Prostate gland (tissue), 2 donors: Measurements from ENCODE around the gene CIT. TPM values are rescaled to one million over a fixed set of nuclear protein-coding genes. Genes with fewer than 3 reads are reported as not detected.

Experiments used
- DNase-seq: peaks from one replicate; pipeline ENCODE4 v3.0.0-alpha.2; 2019; ENCODE audit warnings: low spot score
- H3K27ac ChIP-seq, 2 donors: fragments of 200-600 bp; sonication (generic); 2 replicates each; pipeline ENCODE4 v1.5.1; 2017 to 2019
- H3K27me3 ChIP-seq: fragments of 200-600 bp; sonication (generic); replicated peaks from 2 replicates; pipeline ENCODE4 v1.5.1; 2019; ENCODE audit not compliant: insufficient read depth
- H3K36me3 ChIP-seq, 2 donors: fragments of 200-600 bp; sonication (generic); 1 replicate in 1 of 2; 2 replicates in 1 of 2; pipeline versions ENCODE4 v1.5.1 to v1.8.1; 2017 to 2019
- H3K4me1 ChIP-seq: fragments of 200-600 bp; sonication (generic); replicated peaks from 2 replicates; pipeline ENCODE4 v1.5.1; 2019
- H3K4me3 ChIP-seq, 2 donors: fragments of 200-600 bp; sonication (generic); 2 replicates each; pipeline ENCODE4 v1.5.1; 2017 to 2019
- H3K9me3 ChIP-seq: fragments of 200-600 bp; sonication (generic); 2 replicates; pipeline ENCODE4 v1.5.1; 2017
- CTCF ChIP-seq, 4 experiments: fragments of 200-600 bp in 2 of 4; fragments of 450-650 bp in 2 of 4; sonication (generic) in 2 of 4; IDR thresholded peaks; 1 replicate in 3 of 4; 2 replicates in 1 of 4; pipeline ENCODE4 v1.5.1; 2016 to 2019; ENCODE audit warnings: antibody characterized with exemption in 4 of 4, mild to moderate bottlenecking in 2 of 4, moderate library complexity in 2 of 4
- POLR2A ChIP-seq: fragments of 450-650 bp; IDR thresholded peaks from one replicate; pipeline ENCODE4 v1.6.1; 2016; ENCODE audit warnings: antibody characterized with exemption, mild to moderate bottlenecking
- POLR2AphosphoS5 ChIP-seq: sonication (generic); formaldehyde crosslinking; IDR thresholded peaks from one replicate; pipeline ENCODE4 v1.6.1; 2017; ENCODE audit warnings: antibody characterized with exemption
- WGBS: methylation state at CpG from one replicate; pipeline ENCODE4 v1.1.5; 2018; 5-methylcytosine and 5-hydroxymethylcytosine counted together
- intact Hi-C: fragments of 100-400 bp; cut with DNase I; formaldehyde crosslinking; loops from one replicate; pipeline ENCODE4 v1.14.2; 2022
- total RNA-seq, 2 donors: library from RNA; depleted of rRNA; stranded (reverse); fragments of >200 nt; gene quantifications; one replicate each; pipeline ENCODE4 v1.1.0, GENCODE V29; 2016

The CIT gene
- total RNA-seq, 2 donors from 2014 or later = 2.6 to 13.1 TPM

GRCh38 chr12:119687879-119688278 is 189.2 kb downstream of the CIT start:
- 96% methylated on average over 9 of the region's 9 CpGs for WGBS
- intact Hi-C loops = no loop called here
- no peak overlapping the region for H3K4me3 ChIP-seq

GRCh38 chr12:119687406-119687805 is 189.7 kb downstream of the CIT start:
- no peak for TF ChIP-seq CTCF (IDR thresholded peaks at IDR 0.05)
- no peak for TF ChIP-seq POLR2A
- no peak for TF ChIP-seq POLR2AphosphoS5
- H3K4me1 ChIP-seq = no peaks in the 10 kb centered on the region
- no peaks in the 10 kb centered on the region for H3K27me3 ChIP-seq
- H3K9me3 ChIP-seq = no peaks in the 10 kb centered on the region
- H3K27ac ChIP-seq = no peak overlapping the region
- 76% methylated on average over 14 of the region's 14 CpGs for WGBS
- intact Hi-C loops = no loop called here
- no peak overlapping the region for H3K4me3 ChIP-seq
- DNase-seq = no peak
- H3K36me3 ChIP-seq = no peaks in the 10 kb centered on the region

More at GRCh38 chr12:119687879-119688278, 189.2 kb downstream of the CIT start:
- DNase-seq = no peak
- H3K27ac ChIP-seq = no peak overlapping the region
- TF ChIP-seq POLR2A (no peak), POLR2AphosphoS5 (no peak), CTCF (IDR thresholded peaks at IDR 0.05) (no peak)
- H3K27me3 ChIP-seq = no peaks in the 10 kb centered on the region
- no peaks in the 10 kb centered on the region for H3K4me1 ChIP-seq
- H3K36me3 ChIP-seq = no peaks in the 10 kb centered on the region
- H3K9me3 ChIP-seq = no peaks in the 10 kb centered on the region

- Histone ChIP-seq H3K27me3 (no peaks in the 10 kb centered on the region), H3K36me3 (no peaks in the 10 kb centered on the region), H3K4me3 (no peak overlapping the region), H3K27ac (no peak overlapping the region), H3K4me1 (no peaks in the 10 kb centered on the region), H3K9me3 (no peaks in the 10 kb centered on the region)
- TF ChIP-seq POLR2A (no peak), POLR2AphosphoS5 (no peak), CTCF (IDR thresholded peaks at IDR 0.05) (no peak)
- no peak for DNase-seq
- intact Hi-C loops = no loop called here
- WGBS = 84% methylated on average over 13 of the region's 13 CpGs
These were observed 190.3 kb downstream of the CIT start for GRCh38 chr12:119686776-119687175.

- 49% methylated on average over 12 of the region's 12 CpGs for WGBS
- no peaks in the 10 kb centered on the region for H3K27me3 ChIP-seq
- TF ChIP-seq POLR2A (no peak), CTCF (IDR thresholded peaks at IDR 0.05) (no peak), POLR2AphosphoS5 (no peak)
- H3K36me3 ChIP-seq = no peaks in the 10 kb centered on the region
- H3K9me3 ChIP-seq = no peaks in the 10 kb centered on the region
- H3K4me3 ChIP-seq = no peak overlapping the region
- intact Hi-C loops = no loop called here
- no peak overlapping the region for H3K27ac ChIP-seq
- DNase-seq = no peak
- no peaks in the 10 kb centered on the region for H3K4me1 ChIP-seq
These were observed 190.8 kb downstream of the CIT start for GRCh38 chr12:119686355-119686754.

GRCh38 chr12:119685375-119685774 is 191.7 kb downstream of the CIT start:
- Histone ChIP-seq H3K27ac (no peak overlapping the region), H3K4me1 (no peaks in the 10 kb centered on the region), H3K36me3 (peaks cover 0 to 2% of the 10 kb centered on the region in 2 donors), H3K27me3 (no peaks in the 10 kb centered on the region), H3K4me3 (no peak overlapping the region), H3K9me3 (no peaks in the 10 kb centered on the region)
- no peak for DNase-seq
- TF ChIP-seq POLR2AphosphoS5 = no peak
- no peak for TF ChIP-seq POLR2A
- no peak for TF ChIP-seq CTCF (IDR thresholded peaks at IDR 0.05)
- intact Hi-C loops = no loop called here
- 76% methylated on average over 4 of the region's 4 CpGs for WGBS
